Astrocyte (in vitro differentiated cells and primary cell): ENCODE data around the gene DCHS2. TPM values are rescaled to one million over a fixed set of nuclear protein-coding genes. Genes with fewer than 3 reads are reported as not detected.

ENCODE experiments used
- DNase-seq: peaks from one replicate; pipeline ENCODE4 v3.0.0-alpha.2; 2010; ENCODE audit warnings: low read depth
- FAIRE-seq: peaks from 2 replicates; lab custom pipeline; 2011; peaks lifted over from hg19 to GRCh38; lab: Jason Lieb, UNC
- H2AFZ ChIP-seq: 2 replicates; pipeline ENCODE4 v1.6.0; 2012; ENCODE audit warnings: low read depth, low read length, inconsistent platforms
- H3K27ac ChIP-seq: 2 replicates; pipeline ENCODE4 v1.5.1; 2011; ENCODE audit warnings: low read depth, low read length, inconsistent platforms
- H3K27me3 ChIP-seq: 2 replicates; pipeline ENCODE4 v1.6.0; 2011; ENCODE audit warnings: low read length, inconsistent platforms; ENCODE audit not compliant: insufficient read depth
- H3K36me3 ChIP-seq: 2 replicates; pipeline ENCODE4 v1.5.1; 2011; ENCODE audit warnings: low read length, inconsistent platforms; ENCODE audit not compliant: insufficient read depth
- H3K4me1 ChIP-seq: 2 replicates; pipeline ENCODE4 v1.5.1; 2011; ENCODE audit warnings: low read length, inconsistent platforms; ENCODE audit not compliant: insufficient read depth
- H3K4me2 ChIP-seq: 2 replicates; pipeline ENCODE4 v1.6.0; 2012; ENCODE audit warnings: low read length, inconsistent platforms
- H3K4me3 ChIP-seq: 2 replicates; pipeline ENCODE4 v1.5.1; 2011; ENCODE audit warnings: low read depth, mild to moderate bottlenecking, low read length, inconsistent platforms; ENCODE audit not compliant: insufficient read depth
- H3K79me2 ChIP-seq: 2 replicates; pipeline ENCODE4 v1.6.0; 2012; ENCODE audit warnings: mild to moderate bottlenecking, low read length, inconsistent platforms; ENCODE audit not compliant: insufficient read depth
- H3K9ac ChIP-seq: 2 replicates; pipeline ENCODE4 v1.6.0; 2012; ENCODE audit warnings: mild to moderate bottlenecking, low read length, inconsistent platforms
- H3K9me3 ChIP-seq: 2 replicates; pipeline ENCODE4 v1.5.1; 2012; ENCODE audit warnings: low read depth, mild to moderate bottlenecking, low read length, inconsistent platforms; ENCODE audit not compliant: insufficient read depth
- H4K20me1 ChIP-seq: 2 replicates; pipeline ENCODE4 v1.6.0; 2012; ENCODE audit warnings: low read length, inconsistent platforms; ENCODE audit not compliant: insufficient read depth
- H3K27ac Mint-ChIP-seq: one replicate; pipeline ENCODE4 v1.8.0; 2021; ENCODE audit warnings: mild to moderate bottlenecking, mixed read lengths; ENCODE audit not compliant: unreplicated experiment
- H3K27me3 Mint-ChIP-seq: one replicate; pipeline ENCODE4 v1.8.0; 2021; ENCODE audit warnings: low read depth, mixed read lengths; ENCODE audit not compliant: unreplicated experiment
- H3K36me3 Mint-ChIP-seq: one replicate; pipeline ENCODE4 v1.8.0; 2021; ENCODE audit warnings: low read depth, mixed read lengths; ENCODE audit not compliant: unreplicated experiment
- H3K4me1 Mint-ChIP-seq: one replicate; pipeline ENCODE4 v1.8.0; 2021; ENCODE audit warnings: low read depth, mixed read lengths; ENCODE audit not compliant: unreplicated experiment
- H3K4me3 Mint-ChIP-seq: one replicate; pipeline ENCODE4 v1.8.0; 2021; ENCODE audit warnings: mild to moderate bottlenecking, moderate library complexity, mixed read lengths; ENCODE audit not compliant: unreplicated experiment
- H3K9me3 Mint-ChIP-seq: one replicate; pipeline ENCODE4 v1.8.0; 2021; ENCODE audit warnings: mild to moderate bottlenecking, mixed read lengths; ENCODE audit not compliant: unreplicated experiment
- CTCF ChIP-seq: IDR thresholded peaks from 2 replicates; pipeline ENCODE4 v1.5.1; 2011; ENCODE audit warnings: low read depth, mild to moderate bottlenecking, inconsistent platforms, low read length, moderate library complexity; ENCODE audit not compliant: insufficient read depth
- EZH2 ChIP-seq: IDR thresholded peaks from 2 replicates; pipeline ENCODE4 v1.6.1; 2012; ENCODE audit warnings: mild to moderate bottlenecking, low read length, inconsistent platforms; ENCODE audit not compliant: insufficient read depth
- total RNA-seq: library from RNA; stranded (reverse); gene quantifications from 2 replicates; pipeline ENCODE4 v1.2.1, GENCODE V29; 2021

Gene DCHS2
- total RNA-seq, 1 donor from 2014 or later, result 0.25 TPM

GRCh38 chr4:154439224-154439623 lies 52.4 kb downstream of the DCHS2 start:
- Histone ChIP-seq H3K27ac (no peak overlapping the region), H3K9me3 (no peaks in the 10 kb centered on the region), H3K27me3 (no peaks in the 10 kb centered on the region), H3K4me3 (no peak overlapping the region), H3K4me2 (no peak overlapping the region), H3K79me2 (no peaks in the 10 kb centered on the region), H3K4me1 (no peaks in the 10 kb centered on the region), H4K20me1 (no peaks in the 10 kb centered on the region), H2AFZ (no peak overlapping the region), H3K36me3 (no peaks in the 10 kb centered on the region), H3K9ac (no peak overlapping the region)
- DNase-seq (no peak), FAIRE-seq (no peak)
- Mint-ChIP-seq H3K36me3 (no peaks in the 10 kb centered on the region), H3K27ac (no peak overlapping the region), H3K9me3 (no peaks in the 10 kb centered on the region), H3K4me3 (no peak overlapping the region), H3K4me1 (no peaks in the 10 kb centered on the region), H3K27me3 (peaks cover 5% of the 10 kb centered on the region)
- TF ChIP-seq CTCF, result no peak
- TF ChIP-seq EZH2, result no peak

- Histone ChIP-seq H3K4me1 (no peaks in the 10 kb centered on the region), H3K79me2 (no peaks in the 10 kb centered on the region), H3K9me3 (no peaks in the 10 kb centered on the region), H3K27me3 (no peaks in the 10 kb centered on the region), H3K9ac (no peak overlapping the region), H4K20me1 (no peaks in the 10 kb centered on the region), H3K27ac (no peak overlapping the region), H3K4me2 (no peak overlapping the region), H3K36me3 (no peaks in the 10 kb centered on the region), H2AFZ (no peak overlapping the region), H3K4me3 (no peak overlapping the region)
- Mint-ChIP-seq H3K9me3 (no peaks in the 10 kb centered on the region), H3K4me3 (no peak overlapping the region), H3K27ac (no peak overlapping the region), H3K27me3 (peaks cover 11% of the 10 kb centered on the region), H3K4me1 (no peaks in the 10 kb centered on the region), H3K36me3 (no peaks in the 10 kb centered on the region)
- TF ChIP-seq EZH2, result no peak
- no peak for TF ChIP-seq CTCF
- FAIRE-seq (no peak), DNase-seq (no peak)
These were observed 55.7 kb downstream of the DCHS2 start for GRCh38 chr4:154435895-154436294.

- Histone ChIP-seq H3K9me3 (no peaks in the 10 kb centered on the region), H3K79me2 (no peaks in the 10 kb centered on the region), H3K27ac (no peak overlapping the region), H3K9ac (no peak overlapping the region), H3K4me3 (no peak overlapping the region), H4K20me1 (no peaks in the 10 kb centered on the region), H3K4me2 (no peak overlapping the region), H3K4me1 (no peaks in the 10 kb centered on the region), H2AFZ (no peak overlapping the region), H3K36me3 (no peaks in the 10 kb centered on the region), H3K27me3 (no peaks in the 10 kb centered on the region)
- DNase-seq (no peak), FAIRE-seq (no peak)
- no peak overlapping the region for H3K27ac Mint-ChIP-seq
- H3K27me3 Mint-ChIP-seq, result peaks cover 20% of the 10 kb centered on the region
- H3K9me3 Mint-ChIP-seq, result no peaks in the 10 kb centered on the region
- H3K4me1 Mint-ChIP-seq, result no peaks in the 10 kb centered on the region
- TF ChIP-seq CTCF (no peak), EZH2 (no peak)
- no peak overlapping the region for H3K4me3 Mint-ChIP-seq
- H3K36me3 Mint-ChIP-seq, result no peaks in the 10 kb centered on the region
These were observed 58.1 kb downstream of the DCHS2 start for GRCh38 chr4:154433543-154433942.
